ENCODE results near the gene RTBDN.

Gene RTBDN

DNA sequence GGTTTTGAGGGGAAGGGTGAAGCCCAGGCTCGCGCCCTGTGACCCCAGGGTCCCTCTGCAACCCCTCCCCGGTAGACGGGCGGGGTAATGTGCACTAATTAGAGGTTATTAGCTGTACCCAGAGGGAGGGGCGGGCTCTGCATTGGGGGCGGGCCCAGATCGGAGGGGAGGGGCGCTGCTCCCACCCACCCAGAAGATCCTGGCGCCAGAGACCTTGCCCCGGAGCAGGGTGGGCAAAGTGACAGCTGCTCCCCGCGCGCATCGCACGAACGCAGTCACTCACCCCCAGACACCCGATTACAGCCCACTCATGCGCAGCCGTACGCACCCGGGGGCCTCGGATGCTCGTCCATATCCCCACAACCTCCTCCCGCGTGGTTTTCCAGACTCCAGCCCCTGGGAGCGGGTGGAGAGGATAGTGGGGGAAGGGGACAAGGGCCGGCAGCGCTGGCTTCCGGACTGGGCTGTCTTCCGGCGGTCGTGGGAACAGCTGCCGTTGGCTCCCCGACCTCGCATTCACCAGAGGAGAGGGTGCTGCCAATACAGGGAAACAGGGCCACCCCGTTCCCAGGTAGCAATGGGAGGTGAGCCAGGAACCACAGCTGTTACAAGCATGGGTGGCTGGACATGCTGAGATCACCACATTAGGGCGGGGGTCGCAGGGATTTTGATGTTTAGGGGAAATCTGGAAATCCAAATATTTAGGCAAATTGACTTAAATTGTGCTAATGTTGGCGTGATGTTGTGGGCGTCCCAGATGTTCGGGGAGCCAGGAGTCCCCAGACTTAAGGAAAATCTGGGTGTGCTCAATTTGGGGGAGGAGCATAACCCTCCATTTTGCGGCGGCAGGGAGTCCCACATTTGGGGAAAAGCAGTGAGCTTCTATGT, 56.1 kb downstream of the RTBDN start:
- DNase-seq = peak; percentile 72

DNA sequence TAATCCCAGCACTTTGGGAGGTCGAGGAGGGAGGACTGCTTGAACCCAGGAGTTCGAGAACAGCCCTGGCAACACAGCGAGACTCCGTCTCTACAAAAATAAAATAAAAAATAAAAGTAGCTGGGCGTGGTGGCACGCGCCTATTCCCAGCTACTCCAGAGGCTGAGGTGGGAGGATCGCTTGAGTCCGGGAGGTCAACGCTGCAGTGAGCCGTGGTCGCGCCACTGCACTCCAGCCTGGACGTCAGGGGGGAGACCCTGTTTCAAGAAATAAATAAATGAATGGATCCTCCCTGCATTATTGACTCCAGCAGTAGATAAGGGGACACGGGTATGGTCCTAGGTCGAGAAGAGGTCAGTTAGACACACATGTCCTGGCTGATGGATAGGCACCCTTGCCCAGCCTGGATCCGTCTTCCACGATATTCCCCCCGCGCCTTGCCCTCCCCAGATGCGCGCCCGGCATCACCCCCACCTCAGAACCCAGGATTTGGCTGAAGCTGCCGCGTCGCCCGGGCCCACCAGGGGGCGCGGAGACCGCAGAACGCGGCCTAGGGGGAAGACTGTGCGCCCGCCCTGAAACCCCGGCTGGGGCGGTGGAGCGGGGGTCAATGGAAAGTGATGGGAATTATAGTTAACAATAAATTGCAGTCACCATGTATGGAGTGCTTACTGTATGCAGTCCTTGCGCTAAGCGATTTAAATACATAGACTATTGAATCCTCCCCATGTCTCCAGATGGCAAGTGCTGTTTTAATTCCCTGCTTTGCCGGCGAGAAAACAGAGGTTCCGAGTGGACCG, 57.0 kb downstream of the RTBDN start:
- DNase-seq = peak; percentile 91
